H1 (cell line): ENCODE results near the gene EGR4. TPM values are rescaled to one million over a fixed set of nuclear protein-coding genes. Genes with fewer than 3 reads are reported as not detected.

Experiments
- CTCF ChIP-seq, 3 experiments: IDR thresholded peaks; 1 replicate in 2 of 3; 2 replicates in 1 of 3; pipeline versions ENCODE4 v1.5.1 to v1.6.1; 2011; ENCODE audit warnings: low read length in 3 of 3, mild to moderate bottlenecking in 3 of 3, inconsistent platforms in 2 of 3, low read depth in 1 of 3, moderate library complexity in 1 of 3; ENCODE audit not compliant: insufficient read depth in 1 of 3; ENCODE audit errors: control extremely low read depth in 1 of 3
- NANOG ChIP-seq: IDR thresholded peaks from 2 replicates; pipeline ENCODE4 v1.6.1; 2011; ENCODE audit warnings: low read length, low read depth, mild to moderate bottlenecking, inconsistent platforms; ENCODE audit not compliant: insufficient read depth, poor library complexity, severe bottlenecking
- PHF8 ChIP-seq: fragments of 200-600 bp; sonication (generic); conservative IDR thresholded peaks from 2 replicates; pipeline ENCODE4 v1.7.1; 2012; ENCODE audit warnings: low read depth, mild to moderate bottlenecking, inconsistent platforms, low read length, moderate library complexity
- POU5F1 ChIP-seq: IDR thresholded peaks from 2 replicates; pipeline ENCODE4 v1.6.1; 2011; ENCODE audit warnings: low read depth, mild to moderate bottlenecking, low read length, moderate library complexity
- RFX5 ChIP-seq: IDR thresholded peaks from 2 replicates; pipeline ENCODE4 v1.6.1; 2011; ENCODE audit warnings: low read depth, low read length, improper control_type of control experiment, borderline replicate concordance
- SUZ12 ChIP-seq: fragments of 200-600 bp; sonication (generic); IDR thresholded peaks from 2 replicates; pipeline ENCODE4 v1.6.1; 2012; ENCODE audit warnings: mild to moderate bottlenecking, inconsistent platforms, low read length, moderate library complexity, mixed read lengths
- TEAD4 ChIP-seq: IDR thresholded peaks from 2 replicates; pipeline ENCODE4 v1.6.1; 2012; ENCODE audit warnings: low read depth, low read length, inconsistent platforms, mixed read lengths
- YY1 ChIP-seq: IDR thresholded peaks from 2 replicates; pipeline ENCODE4 v1.6.1; 2011; ENCODE audit warnings: low read depth, mild to moderate bottlenecking, low read length
- polyA plus RNA-seq, 7 experiments: library from polyadenylated mRNA; depleted of rRNA in 3 of 7; stranded (reverse) in 5 of 7; unstranded in 2 of 7; fragments of >200 nt in 5 of 7; fragments of 200-250 nt in 2 of 7; gene quantifications; 1 replicate in 5 of 7; 2 replicates in 1 of 7; 4 replicates in 1 of 7; pipeline versions ENCODE4 v1.2.1 to v1.2.3, GENCODE V29; 2011 to 2013; ENCODE audit warnings: missing spikeins in 2 of 7, mixed read lengths in 2 of 7
- total RNA-seq: library from RNA; stranded (reverse); fragmentation: NEBNext Ultra II Directional; extraction: Animal tissue kit (Norgen Biotek cat#: 25700); gene quantifications from 2 replicates; pipeline ENCODE4 v1.2.1, GENCODE V29; 2021
- TF ChIP-seq, protein P1 (sequence below): fragments of 300-600 bp; sonication (generic); IDR thresholded peaks from 2 replicates; pipeline ENCODE4 v1.7.1; 2012; ENCODE audit warnings: low read length, moderate library complexity, mild to moderate bottlenecking, inconsistent platforms; ENCODE audit not compliant: insufficient replicate concordance

EGR4 gene
- total and polyA plus RNA-seq, 2 of the 8 experiments (the other 6 are each of a cell fraction or from before 2014, with no cell fraction given) = 0.20 TPM; not detected in 1

DNA sequence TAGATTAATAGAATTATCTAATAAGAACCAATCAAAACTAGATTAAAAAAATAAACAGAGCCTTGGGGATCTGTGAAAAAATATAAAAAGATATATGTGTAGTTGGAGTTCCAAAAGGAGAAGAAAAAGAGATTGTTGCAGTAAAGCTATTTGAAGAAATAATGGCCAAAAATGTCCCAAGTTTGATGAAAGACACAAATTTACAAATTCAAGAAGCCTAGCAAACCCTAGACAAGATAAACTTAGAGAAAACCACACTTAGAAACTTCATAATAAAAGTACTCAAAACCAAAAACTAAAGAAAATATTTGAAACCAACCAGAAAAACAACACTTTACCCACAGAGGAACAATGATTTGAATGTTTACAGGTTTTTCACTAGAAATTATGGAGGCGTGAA is 41.3 kb upstream of the EGR4 start (continued):
- TF ChIP-seq, protein P1, sequence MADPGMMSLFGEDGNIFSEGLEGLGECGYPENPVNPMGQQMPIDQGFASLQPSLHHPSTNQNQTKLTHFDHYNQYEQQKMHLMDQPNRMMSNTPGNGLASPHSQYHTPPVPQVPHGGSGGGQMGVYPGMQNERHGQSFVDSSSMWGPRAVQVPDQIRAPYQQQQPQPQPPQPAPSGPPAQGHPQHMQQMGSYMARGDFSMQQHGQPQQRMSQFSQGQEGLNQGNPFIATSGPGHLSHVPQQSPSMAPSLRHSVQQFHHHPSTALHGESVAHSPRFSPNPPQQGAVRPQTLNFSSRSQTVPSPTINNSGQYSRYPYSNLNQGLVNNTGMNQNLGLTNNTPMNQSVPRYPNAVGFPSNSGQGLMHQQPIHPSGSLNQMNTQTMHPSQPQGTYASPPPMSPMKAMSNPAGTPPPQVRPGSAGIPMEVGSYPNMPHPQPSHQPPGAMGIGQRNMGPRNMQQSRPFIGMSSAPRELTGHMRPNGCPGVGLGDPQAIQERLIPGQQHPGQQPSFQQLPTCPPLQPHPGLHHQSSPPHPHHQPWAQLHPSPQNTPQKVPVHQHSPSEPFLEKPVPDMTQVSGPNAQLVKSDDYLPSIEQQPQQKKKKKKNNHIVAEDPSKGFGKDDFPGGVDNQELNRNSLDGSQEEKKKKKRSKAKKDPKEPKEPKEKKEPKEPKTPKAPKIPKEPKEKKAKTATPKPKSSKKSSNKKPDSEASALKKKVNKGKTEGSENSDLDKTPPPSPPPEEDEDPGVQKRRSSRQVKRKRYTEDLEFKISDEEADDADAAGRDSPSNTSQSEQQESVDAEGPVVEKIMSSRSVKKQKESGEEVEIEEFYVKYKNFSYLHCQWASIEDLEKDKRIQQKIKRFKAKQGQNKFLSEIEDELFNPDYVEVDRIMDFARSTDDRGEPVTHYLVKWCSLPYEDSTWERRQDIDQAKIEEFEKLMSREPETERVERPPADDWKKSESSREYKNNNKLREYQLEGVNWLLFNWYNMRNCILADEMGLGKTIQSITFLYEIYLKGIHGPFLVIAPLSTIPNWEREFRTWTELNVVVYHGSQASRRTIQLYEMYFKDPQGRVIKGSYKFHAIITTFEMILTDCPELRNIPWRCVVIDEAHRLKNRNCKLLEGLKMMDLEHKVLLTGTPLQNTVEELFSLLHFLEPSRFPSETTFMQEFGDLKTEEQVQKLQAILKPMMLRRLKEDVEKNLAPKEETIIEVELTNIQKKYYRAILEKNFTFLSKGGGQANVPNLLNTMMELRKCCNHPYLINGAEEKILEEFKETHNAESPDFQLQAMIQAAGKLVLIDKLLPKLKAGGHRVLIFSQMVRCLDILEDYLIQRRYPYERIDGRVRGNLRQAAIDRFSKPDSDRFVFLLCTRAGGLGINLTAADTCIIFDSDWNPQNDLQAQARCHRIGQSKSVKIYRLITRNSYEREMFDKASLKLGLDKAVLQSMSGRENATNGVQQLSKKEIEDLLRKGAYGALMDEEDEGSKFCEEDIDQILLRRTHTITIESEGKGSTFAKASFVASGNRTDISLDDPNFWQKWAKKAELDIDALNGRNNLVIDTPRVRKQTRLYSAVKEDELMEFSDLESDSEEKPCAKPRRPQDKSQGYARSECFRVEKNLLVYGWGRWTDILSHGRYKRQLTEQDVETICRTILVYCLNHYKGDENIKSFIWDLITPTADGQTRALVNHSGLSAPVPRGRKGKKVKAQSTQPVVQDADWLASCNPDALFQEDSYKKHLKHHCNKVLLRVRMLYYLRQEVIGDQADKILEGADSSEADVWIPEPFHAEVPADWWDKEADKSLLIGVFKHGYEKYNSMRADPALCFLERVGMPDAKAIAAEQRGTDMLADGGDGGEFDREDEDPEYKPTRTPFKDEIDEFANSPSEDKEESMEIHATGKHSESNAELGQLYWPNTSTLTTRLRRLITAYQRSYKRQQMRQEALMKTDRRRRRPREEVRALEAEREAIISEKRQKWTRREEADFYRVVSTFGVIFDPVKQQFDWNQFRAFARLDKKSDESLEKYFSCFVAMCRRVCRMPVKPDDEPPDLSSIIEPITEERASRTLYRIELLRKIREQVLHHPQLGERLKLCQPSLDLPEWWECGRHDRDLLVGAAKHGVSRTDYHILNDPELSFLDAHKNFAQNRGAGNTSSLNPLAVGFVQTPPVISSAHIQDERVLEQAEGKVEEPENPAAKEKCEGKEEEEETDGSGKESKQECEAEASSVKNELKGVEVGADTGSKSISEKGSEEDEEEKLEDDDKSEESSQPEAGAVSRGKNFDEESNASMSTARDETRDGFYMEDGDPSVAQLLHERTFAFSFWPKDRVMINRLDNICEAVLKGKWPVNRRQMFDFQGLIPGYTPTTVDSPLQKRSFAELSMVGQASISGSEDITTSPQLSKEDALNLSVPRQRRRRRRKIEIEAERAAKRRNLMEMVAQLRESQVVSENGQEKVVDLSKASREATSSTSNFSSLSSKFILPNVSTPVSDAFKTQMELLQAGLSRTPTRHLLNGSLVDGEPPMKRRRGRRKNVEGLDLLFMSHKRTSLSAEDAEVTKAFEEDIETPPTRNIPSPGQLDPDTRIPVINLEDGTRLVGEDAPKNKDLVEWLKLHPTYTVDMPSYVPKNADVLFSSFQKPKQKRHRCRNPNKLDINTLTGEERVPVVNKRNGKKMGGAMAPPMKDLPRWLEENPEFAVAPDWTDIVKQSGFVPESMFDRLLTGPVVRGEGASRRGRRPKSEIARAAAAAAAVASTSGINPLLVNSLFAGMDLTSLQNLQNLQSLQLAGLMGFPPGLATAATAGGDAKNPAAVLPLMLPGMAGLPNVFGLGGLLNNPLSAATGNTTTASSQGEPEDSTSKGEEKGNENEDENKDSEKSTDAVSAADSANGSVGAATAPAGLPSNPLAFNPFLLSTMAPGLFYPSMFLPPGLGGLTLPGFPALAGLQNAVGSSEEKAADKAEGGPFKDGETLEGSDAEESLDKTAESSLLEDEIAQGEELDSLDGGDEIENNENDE = no peak
- TF ChIP-seq NANOG = no peak
- TF ChIP-seq CTCF (IDR thresholded peaks at IDR 0.05; ENCODE audit: control extremely low read depth in 1 of 3, insufficient read depth in 1 of 3, low read depth in 1 of 3, low read length in 3 of 3) = no peak
- no peak for TF ChIP-seq YY1
- TF ChIP-seq RFX5 = no peak
- no peak for TF ChIP-seq POU5F1
- TF ChIP-seq PHF8 = no peak
- no peak for TF ChIP-seq SUZ12
- no peak for TF ChIP-seq TEAD4
